NCI-H226 (cell line): ENCODE data around the gene PPP2CA.

Source experiments
- DNase-seq: peaks from one replicate; pipeline ENCODE4 v3.0.0-alpha.2; 2015

Gene PPP2CA

GRCh38 chr5:134146651-134147518 is 79.0 kb downstream of the PPP2CA start:
- DNase-seq, result no peak

GRCh38 chr5:134145779-134146581 is 79.9 kb downstream of the PPP2CA start:
- peak; percentile 33 for DNase-seq

- DNase-seq, result no peak
Measured at GRCh38 chr5:134145041-134145757, 80.7 kb downstream of the PPP2CA start.
